GM06990 (cell line): ENCODE measurements around the gene LTBP2.

Experiments
- DNase-seq: peaks from one replicate; pipeline ENCODE4 v3.0.0-alpha.2; 2011; ENCODE audit not compliant: insufficient read length; ENCODE audit errors: extremely low read depth
- H3K27me3 ChIP-seq: replicated peaks from 2 replicates; pipeline ENCODE4 v1.6.0; 2011; ENCODE audit warnings: low read length; ENCODE audit not compliant: control insufficient read depth, insufficient read depth
- H3K36me3 ChIP-seq: 2 replicates; pipeline ENCODE4 v1.5.1; 2011; ENCODE audit warnings: low read length; ENCODE audit not compliant: control insufficient read depth, insufficient read depth
- H3K4me3 ChIP-seq: replicated peaks from 2 replicates; pipeline ENCODE4 v1.5.1; 2011; ENCODE audit warnings: low read depth, mild to moderate bottlenecking, control low read depth, low read length
- TF ChIP-seq, protein P1 (sequence below): IDR thresholded peaks from 2 replicates; pipeline ENCODE4 v1.5.1; 2011; ENCODE audit warnings: low read length, control low read depth, mild to moderate bottlenecking, inconsistent platforms; ENCODE audit not compliant: insufficient read depth, poor library complexity, severe bottlenecking

Gene LTBP2

DNA sequence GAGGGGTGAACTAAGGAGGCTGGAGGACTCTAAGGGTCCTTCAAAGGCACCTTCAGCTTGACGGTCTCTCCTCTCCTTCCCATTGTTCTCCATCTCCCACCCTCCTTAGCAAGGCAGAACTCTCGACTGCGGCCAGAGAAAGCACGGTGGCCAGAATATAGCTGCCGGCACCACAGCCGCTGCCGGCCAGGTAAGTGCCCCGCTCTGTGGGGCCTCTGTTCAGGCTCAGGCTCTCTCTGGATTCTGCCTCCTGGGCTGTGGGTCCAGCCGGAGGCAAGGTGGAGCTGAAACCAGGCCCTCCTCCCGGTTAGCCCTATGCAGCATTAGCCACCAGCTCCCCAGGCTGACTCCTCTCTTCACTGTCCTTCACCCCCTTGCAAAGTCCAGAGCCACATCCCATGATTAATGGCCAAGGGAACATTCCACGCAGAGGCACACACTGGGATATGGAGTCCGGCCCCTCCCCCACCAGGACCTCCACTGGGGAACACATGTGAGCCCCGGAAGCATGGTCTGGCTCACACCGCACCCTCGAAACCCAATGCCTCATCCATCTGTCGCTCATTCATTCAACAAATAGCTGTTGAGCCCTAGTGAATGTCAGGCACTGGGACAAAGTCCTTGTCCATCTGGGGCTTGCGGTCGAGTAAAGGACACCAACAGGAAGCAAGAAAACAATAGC is 25.2 kb downstream of the LTBP2 start:
- DNase-seq: no peak
- Histone ChIP-seq H3K27me3 (no peaks in the 10 kb centered on the region; the same call in none of the 2 replicates), H3K36me3 (no peaks in the 10 kb centered on the region), H3K4me3 (no peak overlapping the region)
- TF ChIP-seq, protein P1, sequence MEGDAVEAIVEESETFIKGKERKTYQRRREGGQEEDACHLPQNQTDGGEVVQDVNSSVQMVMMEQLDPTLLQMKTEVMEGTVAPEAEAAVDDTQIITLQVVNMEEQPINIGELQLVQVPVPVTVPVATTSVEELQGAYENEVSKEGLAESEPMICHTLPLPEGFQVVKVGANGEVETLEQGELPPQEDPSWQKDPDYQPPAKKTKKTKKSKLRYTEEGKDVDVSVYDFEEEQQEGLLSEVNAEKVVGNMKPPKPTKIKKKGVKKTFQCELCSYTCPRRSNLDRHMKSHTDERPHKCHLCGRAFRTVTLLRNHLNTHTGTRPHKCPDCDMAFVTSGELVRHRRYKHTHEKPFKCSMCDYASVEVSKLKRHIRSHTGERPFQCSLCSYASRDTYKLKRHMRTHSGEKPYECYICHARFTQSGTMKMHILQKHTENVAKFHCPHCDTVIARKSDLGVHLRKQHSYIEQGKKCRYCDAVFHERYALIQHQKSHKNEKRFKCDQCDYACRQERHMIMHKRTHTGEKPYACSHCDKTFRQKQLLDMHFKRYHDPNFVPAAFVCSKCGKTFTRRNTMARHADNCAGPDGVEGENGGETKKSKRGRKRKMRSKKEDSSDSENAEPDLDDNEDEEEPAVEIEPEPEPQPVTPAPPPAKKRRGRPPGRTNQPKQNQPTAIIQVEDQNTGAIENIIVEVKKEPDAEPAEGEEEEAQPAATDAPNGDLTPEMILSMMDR: no peak

DNA sequence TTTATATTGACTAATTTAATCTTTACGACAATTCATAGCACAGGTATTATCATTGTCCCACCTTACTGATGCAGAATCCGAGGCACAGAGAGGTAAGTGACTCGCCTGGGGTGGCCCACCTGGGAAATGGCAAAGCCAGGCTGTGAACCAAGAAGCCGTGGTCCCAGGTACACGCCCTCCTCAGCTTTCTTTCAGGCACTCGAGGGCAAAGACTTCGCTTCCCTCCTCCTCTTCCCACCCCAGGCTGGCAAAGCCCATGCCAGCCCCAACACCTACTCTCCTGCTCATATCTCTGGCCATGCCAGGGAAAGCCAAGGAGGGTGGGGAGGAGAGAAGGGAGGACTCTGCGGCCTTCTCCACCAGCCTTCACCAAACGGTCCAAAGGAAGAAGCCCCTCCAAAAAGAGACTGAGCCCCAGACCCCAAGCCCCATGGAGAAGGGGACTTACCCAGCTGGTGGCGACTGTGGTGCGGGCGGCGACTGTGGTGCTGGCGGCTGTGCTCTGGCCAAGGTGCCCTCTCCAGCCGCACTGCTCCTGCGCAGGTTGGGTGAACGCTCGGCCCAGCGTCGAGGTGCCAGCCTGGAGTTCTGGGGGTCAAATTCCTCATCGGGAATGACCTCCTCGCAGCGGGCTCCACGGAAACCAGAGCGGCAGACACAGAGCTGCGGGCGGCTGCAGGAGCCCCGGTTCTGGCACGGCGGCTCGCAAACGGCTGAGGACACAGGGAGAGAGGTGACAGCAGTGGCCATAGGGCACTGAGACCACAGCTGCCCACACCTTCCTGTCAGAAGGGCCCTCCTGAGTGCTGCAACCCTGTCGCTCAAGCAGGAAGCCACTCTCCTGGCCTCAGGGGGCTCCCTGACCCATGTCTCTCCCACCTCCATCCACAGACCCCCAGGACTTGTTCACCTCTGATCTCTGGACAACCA is 26.4 kb downstream of the LTBP2 start:
- no peak overlapping the region for H3K4me3 ChIP-seq
- H3K27me3 ChIP-seq: no peaks in the 10 kb centered on the region; the same call in none of the 2 replicates
- TF ChIP-seq, protein P1: no peak
- DNase-seq: no peak
- no peaks in the 10 kb centered on the region for H3K36me3 ChIP-seq

DNA sequence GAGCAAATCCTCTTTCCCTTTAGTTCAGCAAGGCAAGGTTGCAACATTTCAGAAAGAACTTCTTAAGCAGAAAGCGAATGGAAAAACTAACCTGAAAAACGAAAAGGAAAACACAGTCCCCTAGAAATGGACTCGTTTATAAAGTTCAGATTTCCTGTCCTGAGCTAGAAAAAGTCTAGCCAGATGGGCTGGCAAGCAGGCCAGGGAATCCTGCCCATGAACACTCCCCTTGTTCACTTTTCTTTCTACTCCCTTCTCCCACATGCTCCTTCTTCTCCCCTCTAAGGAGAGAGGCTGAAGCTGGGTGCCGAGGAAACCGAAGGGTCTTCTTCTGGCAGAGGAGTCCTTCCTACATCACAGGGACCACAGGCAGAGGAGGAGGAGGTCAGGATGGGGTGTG is 27.1 kb downstream of the LTBP2 start:
- H3K27me3 ChIP-seq: no peaks in the 10 kb centered on the region; the same call in none of the 2 replicates
- no peak overlapping the region for H3K4me3 ChIP-seq
- TF ChIP-seq, protein P1: no peak
- H3K36me3 ChIP-seq: no peaks in the 10 kb centered on the region
- DNase-seq: no peak

DNA sequence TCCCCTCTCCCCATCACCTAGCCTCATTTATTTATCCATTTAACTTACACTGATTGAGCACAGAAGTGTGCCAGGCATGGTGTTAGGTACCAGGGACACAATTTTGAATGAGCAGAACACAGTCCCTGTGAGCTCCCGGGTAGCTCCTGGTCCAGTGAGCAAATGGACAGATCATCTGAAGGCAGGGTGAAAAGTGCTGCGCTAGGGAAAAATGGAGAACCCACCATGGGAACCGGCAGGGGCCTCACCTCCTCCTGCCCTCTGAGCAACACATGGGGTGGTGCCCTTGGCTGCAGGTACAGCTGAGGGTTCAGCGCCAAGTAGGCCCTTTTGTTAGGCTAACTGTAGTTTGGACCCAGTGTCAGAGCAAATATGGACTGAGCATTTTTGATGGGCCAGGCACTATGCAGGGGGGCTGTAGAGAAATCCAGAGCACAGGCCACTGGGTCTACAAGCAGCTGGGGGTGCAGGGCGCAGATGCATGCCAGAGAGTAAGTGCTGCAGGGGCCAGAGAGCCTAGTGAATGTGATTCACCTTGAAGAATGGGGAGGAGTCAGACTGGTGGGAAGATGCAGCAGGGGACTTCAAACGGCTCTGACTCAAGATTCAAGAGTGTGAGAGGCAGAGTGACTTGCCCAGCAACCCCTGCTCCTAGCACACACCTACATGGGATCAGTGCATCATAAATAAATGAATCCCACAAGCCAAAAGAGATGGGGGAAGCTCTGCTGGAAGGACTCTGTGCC is 28.2 kb downstream of the LTBP2 start:
- TF ChIP-seq, protein P1: no peak
- no peaks in the 10 kb centered on the region for H3K36me3 ChIP-seq
- no peaks in the 10 kb centered on the region; the same call in none of the 2 replicates for H3K27me3 ChIP-seq
- H3K4me3 ChIP-seq: no peak overlapping the region
- DNase-seq: no peak

DNA sequence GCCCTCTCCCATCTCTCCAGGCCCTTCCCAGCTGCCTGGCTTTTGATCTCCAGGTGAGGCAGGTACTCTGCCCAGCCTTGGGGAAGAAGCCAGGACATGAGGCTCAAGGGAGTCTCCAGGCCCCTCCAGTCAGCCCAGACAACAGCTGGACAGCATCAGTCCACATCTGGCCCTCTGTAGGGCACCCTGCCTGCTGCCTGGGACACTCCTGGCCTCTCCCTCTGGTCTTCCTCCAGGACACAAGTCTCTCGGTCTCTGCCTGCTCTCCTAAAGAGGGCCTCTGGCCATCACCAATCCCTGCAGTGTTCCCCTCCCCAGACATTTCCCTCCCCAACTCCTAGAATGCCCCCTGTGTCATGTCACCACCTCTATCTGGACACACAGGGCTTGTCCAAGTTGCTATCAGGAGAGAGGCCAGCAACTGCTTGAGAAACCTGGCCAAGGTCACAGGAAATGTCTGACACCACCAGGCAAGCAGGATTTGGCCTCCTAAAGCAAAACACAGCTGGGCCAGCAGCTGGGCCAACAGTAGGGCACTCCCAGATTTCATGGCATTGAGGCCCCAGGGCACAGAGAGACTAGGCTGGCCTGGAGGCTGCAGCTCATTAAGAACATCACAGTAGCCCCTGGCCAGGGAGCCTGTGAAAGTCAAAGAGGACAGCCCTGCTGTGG is 29.0 kb downstream of the LTBP2 start:
- no peak for DNase-seq
- Histone ChIP-seq H3K4me3 (no peak overlapping the region), H3K27me3 (no peaks in the 10 kb centered on the region; the same call in none of the 2 replicates), H3K36me3 (no peaks in the 10 kb centered on the region)
- TF ChIP-seq, protein P1: no peak
